ENCODE results near the gene ANKRD44. TPM values are rescaled to one million over a fixed set of nuclear protein-coding genes. Genes with fewer than 3 reads are reported as not detected.
A peak's percentile ranks its signal among the peaks of the same experiment; 100 is the strongest.

ANKRD44 gene
- total RNA-seq, 1 donor from 2014 or later = 77.8 TPM

GRCh38 chr2:197007716-197008628 lies 302.6 kb downstream of the ANKRD44 start:
- DNase-seq (ENCODE audit: low spot score) (no peak), ATAC-seq (no peak)
- intact Hi-C loops (cut with DNase I) = no loop called here

DNA sequence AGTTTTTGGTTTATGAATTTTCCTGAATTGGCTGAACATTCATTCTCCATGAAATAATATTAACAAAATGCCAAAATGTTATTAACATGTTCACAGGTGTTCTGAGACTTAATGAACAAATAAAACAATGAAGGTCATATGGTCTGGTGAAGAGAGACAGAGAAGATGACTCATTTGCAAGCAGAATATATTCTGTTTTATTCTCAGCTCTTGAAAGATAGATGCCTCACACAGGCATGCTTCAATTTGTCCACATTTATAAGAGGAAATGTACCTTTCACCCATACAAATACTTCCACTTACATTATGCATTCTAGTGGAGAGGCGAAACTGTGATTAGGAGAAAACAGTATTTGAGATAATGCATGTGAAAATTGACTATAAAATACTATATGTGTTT lies 308.7 kb downstream of the ANKRD44 start:
- DNase-seq (ENCODE audit: low spot score) = no peak
- no peak for ATAC-seq
- intact Hi-C loops (cut with DNase I) = no loop called here

DNA sequence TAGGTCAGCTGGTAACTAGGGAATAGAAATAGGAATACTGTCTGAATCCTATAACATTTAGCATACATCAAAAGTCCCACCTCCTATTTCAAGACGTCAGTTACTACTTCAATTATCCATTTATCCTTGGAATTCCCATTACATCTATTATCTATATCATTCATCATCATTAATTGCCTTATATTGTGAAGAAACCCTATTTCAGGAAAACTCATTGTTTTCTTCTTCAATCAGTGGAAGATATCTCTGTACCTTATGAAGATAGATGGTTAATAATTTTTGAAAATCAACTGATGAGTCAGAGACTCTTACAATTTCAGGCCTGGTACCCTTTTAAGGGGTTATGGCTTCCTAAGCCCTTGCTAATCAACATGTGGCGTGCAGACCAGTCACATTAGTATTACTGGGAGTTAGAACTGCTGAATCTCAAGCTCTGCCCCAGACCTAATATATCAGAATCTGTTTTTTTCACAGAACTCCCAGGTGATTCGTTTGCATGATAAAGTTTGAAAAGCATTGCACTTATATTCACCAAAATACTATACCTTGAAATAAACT lies 314.7 kb downstream of the ANKRD44 start:
- ATAC-seq = no peak
- DNase-seq (ENCODE audit: low spot score) = no peak
- intact Hi-C loops (cut with DNase I) = no loop called here

DNA sequence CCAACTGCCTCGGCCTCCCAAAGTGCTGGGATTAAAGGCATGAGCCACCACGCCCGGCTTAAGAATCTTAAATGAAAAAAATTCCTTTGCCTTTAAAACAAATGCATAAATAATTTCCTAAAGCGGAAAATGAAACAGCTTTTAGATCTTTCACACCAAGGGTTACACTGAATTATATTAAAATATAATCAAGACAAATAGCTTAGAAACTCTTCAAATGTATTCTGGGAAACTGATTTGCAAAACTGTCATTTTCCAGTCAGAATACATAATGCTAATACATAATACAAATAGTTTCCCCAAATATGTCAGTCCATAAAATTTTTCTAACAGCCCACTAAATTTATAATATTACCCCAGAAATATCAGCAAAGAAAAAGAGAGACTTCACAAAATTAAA lies 315.8 kb downstream of the ANKRD44 start:
- ATAC-seq = no peak
- no peak for DNase-seq (ENCODE audit: low spot score)
- intact Hi-C loops (cut with DNase I) = no loop called here

- no peak for ATAC-seq
- intact Hi-C loops (cut with DNase I) = no loop called here
- no peak for DNase-seq (ENCODE audit: low spot score)
Observed at GRCh38 chr2:196993617-196994016, 317.0 kb downstream of the ANKRD44 start.

GRCh38 chr2:196992466-196992865 lies 318.1 kb downstream of the ANKRD44 start:
- ATAC-seq (no peak), DNase-seq (ENCODE audit: low spot score) (no peak)
- intact Hi-C loops (cut with DNase I) = no loop called here

DNA sequence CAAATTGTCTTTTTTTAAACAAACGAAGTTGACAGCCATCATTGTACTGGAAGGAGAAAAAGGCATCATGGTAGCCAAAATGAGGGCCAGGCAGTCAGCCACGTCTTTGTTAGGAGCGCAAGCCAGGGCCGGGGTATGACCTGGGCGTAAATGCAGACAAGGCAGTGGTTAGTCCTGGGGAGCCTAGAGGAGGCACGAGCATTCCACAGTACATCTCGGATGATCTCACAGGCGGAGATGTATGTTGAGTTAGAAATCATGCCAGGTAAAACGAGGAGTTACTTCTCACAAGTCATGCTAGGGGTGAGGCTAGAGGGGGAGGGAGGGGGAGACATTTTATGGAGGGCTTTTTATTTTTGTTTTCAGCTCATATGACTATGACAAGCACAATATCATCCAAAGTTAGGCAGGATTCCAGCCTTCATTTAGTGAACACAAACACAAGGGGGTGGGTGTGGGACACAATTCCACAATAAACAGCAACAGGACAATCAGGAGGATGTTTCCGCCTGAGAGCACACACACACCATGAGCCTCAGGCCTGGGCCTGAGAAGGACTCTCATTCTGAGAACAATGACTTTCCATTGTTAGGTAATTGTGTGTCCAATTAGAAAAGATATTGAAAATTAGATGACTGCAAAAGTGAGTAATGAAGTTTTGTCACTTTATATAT lies 319.7 kb downstream of the ANKRD44 start:
- intact Hi-C loops (cut with DNase I) = no loop called here
- no peak for DNase-seq (ENCODE audit: low spot score)
- no peak for ATAC-seq

DNA sequence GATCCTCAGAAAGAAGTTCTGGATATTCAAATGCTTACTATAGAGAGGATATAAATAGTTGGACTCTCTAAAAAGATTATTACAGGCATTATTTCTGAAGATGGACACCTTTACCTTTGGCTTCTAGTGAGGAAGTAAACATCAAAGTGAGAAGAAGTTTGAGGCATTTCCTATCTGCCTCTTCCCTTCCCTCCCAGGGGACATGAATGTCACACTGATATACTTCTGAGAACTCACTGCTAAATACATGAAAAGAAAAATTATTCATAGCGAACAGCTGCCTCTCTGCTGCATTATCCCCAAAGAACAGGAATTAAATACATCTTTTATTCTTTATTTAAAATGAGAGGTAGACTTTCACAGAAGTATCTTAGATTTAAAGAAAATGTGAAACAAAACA lies 320.5 kb downstream of the ANKRD44 start:
- DNase-seq (ENCODE audit: low spot score) (no peak), ATAC-seq (no peak)
- intact Hi-C loops (cut with DNase I) = no loop called here

GRCh38 chr2:196989496-196989895 lies 321.1 kb downstream of the ANKRD44 start:
- no peak for ATAC-seq
- intact Hi-C loops (cut with DNase I) = no loop called here
- no peak for DNase-seq (ENCODE audit: low spot score)

DNA sequence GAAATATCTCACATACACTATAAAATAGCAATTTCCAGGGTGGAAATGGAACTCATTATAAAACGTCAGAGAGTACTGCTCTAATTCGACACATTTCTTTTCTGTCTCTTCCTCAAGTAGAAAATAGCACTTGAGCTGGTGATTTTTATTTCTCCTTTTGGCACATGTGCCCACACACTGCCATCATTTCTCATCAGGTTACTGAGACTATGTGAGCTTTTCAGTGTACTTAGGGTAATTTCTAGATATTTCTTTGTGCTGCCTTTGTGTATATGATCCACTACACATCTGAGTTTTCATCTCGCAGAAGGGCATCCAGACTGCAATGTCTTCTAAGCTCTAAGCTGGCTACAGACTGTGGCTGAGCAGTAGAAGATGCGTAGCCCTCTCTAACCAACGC lies 321.9 kb downstream of the ANKRD44 start:
- DNase-seq (ENCODE audit: low spot score) = no peak
- ATAC-seq = no peak
- intact Hi-C loops (cut with DNase I) = no loop called here

- ATAC-seq = peak; percentile 94
- intact Hi-C loops (cut with DNase I) = no loop called here
- DNase-seq (ENCODE audit: low spot score) = no peak
Observed at GRCh38 chr2:196987649-196988364, 322.8 kb downstream of the ANKRD44 start.

GRCh38 chr2:196987298-196987648 lies 323.3 kb downstream of the ANKRD44 start:
- no peak for ATAC-seq
- intact Hi-C loops (cut with DNase I) = no loop called here
- DNase-seq (ENCODE audit: low spot score) = no peak

DNA sequence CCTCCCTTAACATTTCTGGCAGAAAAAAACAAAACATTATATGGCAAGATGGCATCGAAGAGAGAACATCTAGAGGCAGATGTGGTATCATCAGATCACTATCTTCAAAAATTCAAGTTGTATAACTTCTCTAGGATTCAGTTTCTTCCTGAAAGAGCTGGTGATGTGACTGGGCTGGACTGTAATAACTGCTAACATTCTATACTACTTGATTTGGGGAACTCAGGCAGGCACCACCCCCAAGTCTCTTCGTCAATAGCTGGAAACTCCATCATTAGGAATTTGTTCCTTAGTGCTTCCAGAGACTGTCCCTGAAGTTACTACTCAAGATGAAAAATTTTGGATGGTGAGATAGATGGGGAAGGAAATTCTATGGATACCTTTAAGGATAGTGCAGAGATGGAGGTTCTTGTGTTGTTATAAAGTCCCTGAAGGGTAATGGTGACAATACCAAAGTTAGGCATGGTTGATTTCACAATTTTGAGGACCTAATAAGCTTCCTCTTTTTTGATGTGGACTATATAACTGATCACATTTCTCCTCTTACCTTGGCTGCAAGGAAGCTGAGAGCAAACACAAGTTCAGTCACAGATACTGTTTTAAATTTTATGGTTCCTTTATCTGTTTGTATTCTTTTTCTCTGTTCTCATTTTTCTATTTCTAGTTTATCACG lies 324.9 kb downstream of the ANKRD44 start:
- no peak for ATAC-seq
- DNase-seq (ENCODE audit: low spot score) = no peak
- intact Hi-C loops (cut with DNase I) = no loop called here

DNA sequence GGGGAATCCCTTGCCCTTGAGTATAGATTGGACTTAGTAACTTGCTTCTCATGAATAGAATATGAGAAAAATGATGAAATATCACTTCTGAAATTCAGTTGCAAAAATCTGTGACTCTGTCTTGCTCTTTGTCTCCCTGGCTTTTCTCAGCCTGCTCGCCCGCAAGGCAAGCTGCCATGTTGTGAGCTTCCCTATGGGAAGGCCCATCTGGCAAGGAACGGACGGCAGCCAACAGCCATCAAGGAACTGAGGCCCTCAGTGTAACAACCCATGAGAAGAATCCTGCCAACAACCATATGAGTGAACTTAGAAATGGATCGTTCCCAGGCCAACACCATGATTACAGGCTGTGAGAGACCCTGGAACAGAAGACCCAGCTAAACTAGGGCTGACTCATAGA lies 325.7 kb downstream of the ANKRD44 start:
- DNase-seq (ENCODE audit: low spot score) (no peak), ATAC-seq (no peak)
- intact Hi-C loops (cut with DNase I) = no loop called here

GRCh38 chr2:196983934-196984333 lies 326.6 kb downstream of the ANKRD44 start:
- intact Hi-C loops (cut with DNase I) = no loop called here
- no peak for ATAC-seq
- DNase-seq (ENCODE audit: low spot score) = no peak

- DNase-seq (ENCODE audit: low spot score) (no peak), ATAC-seq (no peak)
- intact Hi-C loops (cut with DNase I) = no loop called here
Observed at GRCh38 chr2:196980473-196980872, 330.1 kb downstream of the ANKRD44 start.

- intact Hi-C loops (cut with DNase I) = no loop called here
- no peak for DNase-seq (ENCODE audit: low spot score)
- ATAC-seq = no peak
Observed at GRCh38 chr2:196980001-196980400, 330.6 kb downstream of the ANKRD44 start.

DNA sequence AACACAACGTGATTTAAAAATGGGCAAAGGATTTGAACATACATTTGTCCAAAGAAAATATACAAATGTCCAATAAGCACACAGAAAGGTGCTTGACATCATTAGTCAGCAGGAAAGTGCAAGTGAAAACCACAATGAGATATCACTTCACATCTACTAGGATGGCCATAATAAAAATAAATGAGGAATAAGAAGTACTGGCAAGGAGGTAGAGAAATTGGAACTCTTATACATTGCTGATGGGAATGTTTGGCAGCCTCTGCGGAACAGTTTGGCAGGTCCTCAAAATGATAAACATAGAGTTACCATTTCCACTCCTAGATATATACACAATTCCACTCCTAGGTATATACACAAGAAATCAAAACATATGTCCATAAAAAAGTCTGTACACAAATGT lies 333.1 kb downstream of the ANKRD44 start:
- intact Hi-C loops (cut with DNase I) = no loop called here
- DNase-seq (ENCODE audit: low spot score) (no peak), ATAC-seq (no peak)

DNA sequence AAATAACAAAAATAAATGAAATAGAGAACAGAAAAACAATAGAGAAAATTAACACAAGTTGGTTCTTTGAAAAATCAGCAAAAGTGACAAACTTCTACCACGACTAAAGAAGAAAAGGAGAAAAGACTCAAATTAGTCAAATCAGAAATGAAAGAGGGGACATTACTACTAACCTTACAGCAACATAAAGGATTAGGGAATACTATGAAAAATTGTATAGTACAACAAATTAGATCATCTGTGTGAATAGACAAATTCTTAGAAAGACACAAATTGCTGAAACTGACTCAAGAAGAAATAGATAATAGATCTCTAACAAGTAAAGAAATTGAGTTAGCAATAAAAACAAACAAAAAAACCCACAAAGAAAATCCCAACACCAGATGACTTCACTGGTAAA lies 335.6 kb downstream of the ANKRD44 start:
- ATAC-seq = no peak
- DNase-seq (ENCODE audit: low spot score) = no peak
- intact Hi-C loops (cut with DNase I) = no loop called here
